Measurements from ENCODE around the gene CREB5. TPM values are rescaled to one million over a fixed set of nuclear protein-coding genes. Genes with fewer than 3 reads are reported as not detected.
A peak's percentile ranks its signal among the peaks of the same experiment; 100 is the strongest.

The CREB5 gene
- total and polyA plus RNA-seq, 9 donors = 16.0 to 46.2 (median 28.5) TPM

GRCh38 chr7:28571405-28571804 is 159.1 kb downstream of the CREB5 start:
- Histone ChIP-seq H3K4me3 (ENCODE audit: low read length) (no peak overlapping the region), H3K4me1 (ENCODE audit: control insufficient read depth, insufficient read depth, low read length) (peaks cover 13% of the 10 kb centered on the region), H3K9me3 (replicated peaks; ENCODE audit: control insufficient read depth, low read depth, low read length) (no peaks in the 10 kb centered on the region), H3K36me3 (ENCODE audit: control insufficient read depth, insufficient read depth, low read length) (no peaks in the 10 kb centered on the region), H3K27me3 (ENCODE audit: control insufficient read depth, insufficient read depth, low read length) (no peaks in the 10 kb centered on the region), H3K27ac (ENCODE audit: low read length) (no peak overlapping the region)
- no CpG with 5 or more reads among the region's 4 CpGs for WGBS (ENCODE audit: insufficient coverage)
- no peak for DNase-seq

GRCh38 chr7:28572321-28573058 is 160.2 kb downstream of the CREB5 start:
- WGBS (ENCODE audit: insufficient coverage) = no CpG with 5 or more reads among the region's 5 CpGs
- Histone ChIP-seq H3K9me3 (replicated peaks; ENCODE audit: control insufficient read depth, low read depth, low read length) (no peaks in the 10 kb centered on the region), H3K36me3 (ENCODE audit: control insufficient read depth, insufficient read depth, low read length) (no peaks in the 10 kb centered on the region), H3K4me1 (ENCODE audit: control insufficient read depth, insufficient read depth, low read length) (peaks cover 13% of the 10 kb centered on the region), H3K27ac (ENCODE audit: low read length) (peak overlapping the region; percentile 32), H3K4me3 (ENCODE audit: low read length) (no peak overlapping the region), H3K27me3 (ENCODE audit: control insufficient read depth, insufficient read depth, low read length) (no peaks in the 10 kb centered on the region)
- no peak for DNase-seq

- 0% methylated on average over 1 of the region's 6 CpGs for WGBS (ENCODE audit: insufficient coverage)
- Histone ChIP-seq H3K9me3 (replicated peaks; ENCODE audit: control insufficient read depth, low read depth, low read length) (no peaks in the 10 kb centered on the region), H3K27me3 (ENCODE audit: control insufficient read depth, insufficient read depth, low read length) (no peaks in the 10 kb centered on the region), H3K4me3 (ENCODE audit: low read length) (no peak overlapping the region), H3K27ac (ENCODE audit: low read length) (peak overlapping the region; percentile 32), H3K36me3 (ENCODE audit: control insufficient read depth, insufficient read depth, low read length) (no peaks in the 10 kb centered on the region), H3K4me1 (ENCODE audit: control insufficient read depth, insufficient read depth, low read length) (peaks cover 13% of the 10 kb centered on the region)
- peak; percentile 94 for DNase-seq
Observed at GRCh38 chr7:28573059-28573553, 160.8 kb downstream of the CREB5 start.

- Histone ChIP-seq H3K27ac (ENCODE audit: low read length) (peak overlapping the region; percentile 32), H3K4me1 (ENCODE audit: control insufficient read depth, insufficient read depth, low read length) (peaks cover 13% of the 10 kb centered on the region), H3K27me3 (ENCODE audit: control insufficient read depth, insufficient read depth, low read length) (no peaks in the 10 kb centered on the region), H3K9me3 (replicated peaks; ENCODE audit: control insufficient read depth, low read depth, low read length) (no peaks in the 10 kb centered on the region), H3K4me3 (ENCODE audit: low read length) (no peak overlapping the region), H3K36me3 (ENCODE audit: control insufficient read depth, insufficient read depth, low read length) (no peaks in the 10 kb centered on the region)
- 33% methylated on average over 3 of the region's 6 CpGs for WGBS (ENCODE audit: insufficient coverage)
- peak; percentile 52 for DNase-seq
Observed at GRCh38 chr7:28573651-28574301, 161.5 kb downstream of the CREB5 start.

GRCh38 chr7:28575241-28575643 is 162.9 kb downstream of the CREB5 start:
- DNase-seq = no peak
- WGBS (ENCODE audit: insufficient coverage) = 57% methylated on average over 4 of the region's 5 CpGs
- Histone ChIP-seq H3K36me3 (ENCODE audit: control insufficient read depth, insufficient read depth, low read length) (no peaks in the 10 kb centered on the region), H3K27me3 (ENCODE audit: control insufficient read depth, insufficient read depth, low read length) (no peaks in the 10 kb centered on the region), H3K9me3 (replicated peaks; ENCODE audit: control insufficient read depth, low read depth, low read length) (no peaks in the 10 kb centered on the region), H3K4me3 (ENCODE audit: low read length) (no peak overlapping the region), H3K4me1 (ENCODE audit: control insufficient read depth, insufficient read depth, low read length) (peaks cover 13% of the 10 kb centered on the region), H3K27ac (ENCODE audit: low read length) (peak overlapping the region; percentile 49)

- Histone ChIP-seq H3K27me3 (ENCODE audit: control insufficient read depth, insufficient read depth, low read length) (no peaks in the 10 kb centered on the region), H3K27ac (ENCODE audit: low read length) (no peak overlapping the region), H3K9me3 (replicated peaks; ENCODE audit: control insufficient read depth, low read depth, low read length) (no peaks in the 10 kb centered on the region), H3K4me1 (ENCODE audit: control insufficient read depth, insufficient read depth, low read length) (peaks cover 13% of the 10 kb centered on the region), H3K36me3 (ENCODE audit: control insufficient read depth, insufficient read depth, low read length) (no peaks in the 10 kb centered on the region), H3K4me3 (ENCODE audit: low read length) (no peak overlapping the region)
- peak; percentile 72 for DNase-seq
Observed at GRCh38 chr7:28576656-28577055, 164.3 kb downstream of the CREB5 start.

GRCh38 chr7:28579571-28579970 is 167.3 kb downstream of the CREB5 start:
- Histone ChIP-seq H3K36me3 (ENCODE audit: control insufficient read depth, insufficient read depth, low read length) (no peaks in the 10 kb centered on the region), H3K27ac (ENCODE audit: low read length) (no peak overlapping the region), H3K9me3 (replicated peaks; ENCODE audit: control insufficient read depth, low read depth, low read length) (no peaks in the 10 kb centered on the region)

GRCh38 chr7:28580665-28581064 is 168.3 kb downstream of the CREB5 start:
- Histone ChIP-seq H3K4me1 (ENCODE audit: control insufficient read depth, insufficient read depth, low read length) (no peaks in the 10 kb centered on the region), H3K9me3 (replicated peaks; ENCODE audit: control insufficient read depth, low read depth, low read length) (no peaks in the 10 kb centered on the region), H3K4me3 (ENCODE audit: low read length) (no peak overlapping the region), H3K27ac (ENCODE audit: low read length) (no peak overlapping the region), H3K36me3 (ENCODE audit: control insufficient read depth, insufficient read depth, low read length) (no peaks in the 10 kb centered on the region), H3K27me3 (ENCODE audit: control insufficient read depth, insufficient read depth, low read length) (no peaks in the 10 kb centered on the region)
- DNase-seq = no peak
- 100% methylated on average over 1 of the region's 2 CpGs for WGBS (ENCODE audit: insufficient coverage)

More at GRCh38 chr7:28579571-28579970, 167.3 kb downstream of the CREB5 start:
- H3K4me3 ChIP-seq (ENCODE audit: low read length) = no peak overlapping the region
- no CpG with 5 or more reads among the region's 3 CpGs for whole genome bisulfite sequencing (ENCODE audit: insufficient coverage)
- H3K27me3 ChIP-seq (ENCODE audit: control insufficient read depth, insufficient read depth, low read length) = no peaks in the 10 kb centered on the region
- no peak for DNase-seq
- H3K4me1 ChIP-seq (ENCODE audit: control insufficient read depth, insufficient read depth, low read length) = no peaks in the 10 kb centered on the region

DNA sequence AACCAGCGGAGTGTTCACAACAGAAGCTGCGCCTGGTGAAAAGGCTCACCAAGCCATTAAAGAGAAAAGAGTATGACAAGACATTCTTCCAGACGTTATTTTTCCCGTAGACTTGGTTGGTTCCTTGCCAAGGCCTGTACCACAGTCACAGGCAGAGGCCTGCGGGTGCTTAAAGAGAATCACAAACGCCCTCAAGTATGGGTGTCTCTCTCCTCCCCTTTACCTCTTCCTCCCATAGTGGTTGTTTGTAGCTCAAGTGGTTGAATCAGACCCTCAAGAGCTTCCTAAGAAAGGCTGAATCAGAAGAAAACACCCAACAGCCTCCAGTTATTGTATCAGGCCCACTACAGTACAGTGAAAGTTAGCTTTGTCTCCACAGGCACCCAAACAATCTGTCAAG is 169.0 kb downstream of the CREB5 start:
- no peak for DNase-seq
- Histone ChIP-seq H3K4me1 (ENCODE audit: control insufficient read depth, insufficient read depth, low read length) (no peaks in the 10 kb centered on the region), H3K27me3 (ENCODE audit: control insufficient read depth, insufficient read depth, low read length) (no peaks in the 10 kb centered on the region), H3K4me3 (ENCODE audit: low read length) (no peak overlapping the region), H3K9me3 (replicated peaks; ENCODE audit: control insufficient read depth, low read depth, low read length) (no peaks in the 10 kb centered on the region), H3K36me3 (ENCODE audit: control insufficient read depth, insufficient read depth, low read length) (no peaks in the 10 kb centered on the region), H3K27ac (ENCODE audit: low read length) (no peak overlapping the region)
- WGBS (ENCODE audit: insufficient coverage) = no CpG with 5 or more reads among the region's 6 CpGs

DNA sequence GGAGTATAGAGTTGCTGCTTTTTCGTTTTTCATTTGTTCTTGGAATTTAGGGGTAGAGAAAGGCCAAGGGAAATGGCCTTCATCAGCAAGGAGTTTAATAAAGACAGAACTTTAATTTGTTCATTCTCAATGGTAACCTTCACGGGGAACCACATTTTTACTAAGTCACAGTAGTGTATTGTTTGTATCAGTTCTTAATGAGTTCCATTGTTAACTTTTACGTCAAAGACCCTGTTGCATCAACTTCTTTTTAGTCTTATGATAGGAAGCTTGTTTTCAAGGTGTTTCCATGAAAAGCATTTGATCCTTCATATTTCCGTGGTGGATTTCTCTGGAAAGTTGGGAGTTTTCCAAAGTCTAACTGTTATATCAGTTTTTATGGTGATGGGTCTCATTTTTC is 169.9 kb downstream of the CREB5 start:
- no peak overlapping the region for H3K4me3 ChIP-seq (ENCODE audit: low read length)
- no peak for DNase-seq
- WGBS (ENCODE audit: insufficient coverage) = no CpG with 5 or more reads among the region's 4 CpGs
- H3K4me1 ChIP-seq (ENCODE audit: control insufficient read depth, insufficient read depth, low read length) = no peaks in the 10 kb centered on the region
- H3K27me3 ChIP-seq (ENCODE audit: control insufficient read depth, insufficient read depth, low read length) = no peaks in the 10 kb centered on the region
- no peaks in the 10 kb centered on the region for H3K9me3 ChIP-seq (replicated peaks; ENCODE audit: control insufficient read depth, low read depth, low read length)
- no peaks in the 10 kb centered on the region for H3K36me3 ChIP-seq (ENCODE audit: control insufficient read depth, insufficient read depth, low read length)
- no peak overlapping the region for H3K27ac ChIP-seq (ENCODE audit: low read length)

Measured in muscle of leg (tissue), 11 donors.